WTC11 (cell line): ENCODE results near the gene NDUFS5. TPM values are rescaled to one million over a fixed set of nuclear protein-coding genes. Genes with fewer than 3 reads are reported as not detected.

Experiments
- ATAC-seq: fragments of 200-7000 bp; cut with Tn5 transposase; 2 replicates; pipeline ENCODE4 v1.10.0; 2021; ENCODE audit warnings: mild to moderate bottlenecking, moderate library complexity
- CTCF ChIA-PET: fragments of 300-600 bp; sonication (Branson Sonifier 250); formaldehyde crosslinking; loops from one replicate; lab custom pipeline; 2021; ENCODE audit warnings: antibody characterized with exemption; lab: Charles Lee
- POLR2A ChIA-PET: fragments of 350-600 bp; sonication (Branson Sonifier 250); formaldehyde crosslinking; loops from one replicate; lab custom pipeline; 2021; ENCODE audit warnings: antibody characterized with exemption; lab: Charles Lee
- DNase-seq: peaks from one replicate; pipeline ENCODE4 v3.0.0; 2021; ENCODE audit warnings: low spot score
- H3K27ac Mint-ChIP-seq: 2 replicates; pipeline ENCODE4 v1.8.0; 2021; ENCODE audit warnings: mixed read lengths
- H3K27me3 Mint-ChIP-seq: 2 replicates; pipeline ENCODE4 v1.8.0; 2021; ENCODE audit warnings: low read depth, mild to moderate bottlenecking, moderate library complexity, mixed read lengths
- H3K36me3 Mint-ChIP-seq: 2 replicates; pipeline ENCODE4 v1.8.0; 2021; ENCODE audit warnings: mixed read lengths
- H3K4me1 Mint-ChIP-seq: 2 replicates; pipeline ENCODE4 v1.8.0; 2022; ENCODE audit warnings: mixed read lengths
- H3K4me3 Mint-ChIP-seq: 2 replicates; pipeline ENCODE4 v1.8.0; 2021; ENCODE audit warnings: mild to moderate bottlenecking, moderate library complexity, mixed read lengths
- H3K9me3 Mint-ChIP-seq: 2 replicates; pipeline ENCODE4 v1.8.0; 2021; ENCODE audit warnings: mixed read lengths
- EMX1 ChIP-seq: fragments of 250-450 bp; sonication (Bioruptor Pico); IDR thresholded peaks from 2 replicates; pipeline ENCODE4 v1.8.0; 2021; ENCODE audit warnings: mild to moderate bottlenecking
- ERG ChIP-seq: fragments of 250-450 bp; sonication (Bioruptor Pico); IDR thresholded peaks from 2 replicates; pipeline ENCODE4 v1.8.0; 2021; ENCODE audit warnings: mild to moderate bottlenecking
- ETV6 ChIP-seq: sonication (generic); formaldehyde crosslinking; IDR thresholded peaks from 2 replicates; pipeline ENCODE4 v1.8.1; 2022; ENCODE audit warnings: mild to moderate bottlenecking, missing genetic modification reagents
- FOXK1 ChIP-seq: sonication (generic); formaldehyde crosslinking; IDR thresholded peaks from 2 replicates; pipeline ENCODE4 v1.8.0; 2022; ENCODE audit warnings: mild to moderate bottlenecking, moderate library complexity, missing genetic modification reagents
- GRHL2 ChIP-seq: fragments of 250-450 bp; sonication (Bioruptor Pico); IDR thresholded peaks from 2 replicates; pipeline ENCODE4 v1.8.0; 2022; ENCODE audit warnings: mild to moderate bottlenecking, moderate library complexity; ENCODE audit not compliant: insufficient replicate concordance, severe bottlenecking
- JAZF1 ChIP-seq: fragments of 250-450 bp; sonication (Bioruptor Pico); IDR thresholded peaks from 2 replicates; pipeline ENCODE4 v1.9.0; 2021; ENCODE audit warnings: moderate library complexity, mild to moderate bottlenecking, inconsistent platforms
- MAX ChIP-seq: sonication (generic); formaldehyde crosslinking; IDR thresholded peaks from 2 replicates; pipeline ENCODE4 v1.8.0; 2022; ENCODE audit warnings: mild to moderate bottlenecking, missing genetic modification reagents
- MLX ChIP-seq: sonication (generic); formaldehyde crosslinking; IDR thresholded peaks from 2 replicates; pipeline ENCODE4 v1.8.1; 2023; ENCODE audit warnings: mild to moderate bottlenecking, missing genetic modification reagents, moderate library complexity
- NFATC4 ChIP-seq: fragments of 250-450 bp; sonication (Bioruptor Pico); IDR thresholded peaks from 2 replicates; pipeline ENCODE4 v1.9.0; 2021; ENCODE audit warnings: mild to moderate bottlenecking
- NFYB ChIP-seq: sonication (generic); formaldehyde crosslinking; conservative IDR thresholded peaks from 2 replicates; pipeline ENCODE4 v1.8.0; 2022; ENCODE audit warnings: low read depth, missing genetic modification reagents
- NR2C2 ChIP-seq: sonication (generic); formaldehyde crosslinking; IDR thresholded peaks from 2 replicates; pipeline ENCODE4 v1.8.0; 2022; ENCODE audit warnings: mild to moderate bottlenecking, missing genetic modification reagents
- SMAD3 ChIP-seq: sonication (generic); formaldehyde crosslinking; IDR thresholded peaks from 2 replicates; pipeline ENCODE4 v1.8.0; 2022; ENCODE audit warnings: missing genetic modification reagents, mild to moderate bottlenecking, borderline replicate concordance
- STAT6 ChIP-seq: sonication (generic); formaldehyde crosslinking; conservative IDR thresholded peaks from 2 replicates; pipeline ENCODE4 v1.8.1; 2023; ENCODE audit warnings: mild to moderate bottlenecking, low read depth, missing genetic modification reagents, moderate library complexity
- TCF7 ChIP-seq: sonication (generic); formaldehyde crosslinking; IDR thresholded peaks from 2 replicates; pipeline ENCODE4 v1.8.0; 2022; ENCODE audit warnings: mild to moderate bottlenecking, low read depth, missing genetic modification reagents, moderate library complexity
- ZMAT4 ChIP-seq: fragments of 250-450 bp; sonication (Bioruptor Pico); IDR thresholded peaks from 2 replicates; pipeline ENCODE4 v1.9.0; 2021; ENCODE audit warnings: mild to moderate bottlenecking
- ZNF232 ChIP-seq: sonication (generic); formaldehyde crosslinking; IDR thresholded peaks from 2 replicates; pipeline ENCODE4 v1.8.0; 2022; ENCODE audit warnings: mild to moderate bottlenecking, missing genetic modification reagents
- ZNF263 ChIP-seq: sonication (generic); formaldehyde crosslinking; IDR thresholded peaks from 2 replicates; pipeline ENCODE4 v1.8.1; 2022; ENCODE audit warnings: low read depth, mild to moderate bottlenecking, moderate library complexity, missing genetic modification reagents
- ZNF281 ChIP-seq: sonication (generic); formaldehyde crosslinking; IDR thresholded peaks from 2 replicates; pipeline ENCODE4 v1.8.0; 2023; ENCODE audit warnings: mild to moderate bottlenecking, missing genetic modification reagents
- ZSCAN18 ChIP-seq: fragments of 250-450 bp; sonication (Bioruptor Pico); IDR thresholded peaks from 2 replicates; pipeline ENCODE4 v2.1.2; 2022; ENCODE audit warnings: mild to moderate bottlenecking, moderate library complexity
- total RNA-seq: library from RNA; stranded (reverse); gene quantifications from 3 replicates; pipeline ENCODE4 v1.2.3, GENCODE V29; 2021
- TF ChIP-seq, protein P1 (sequence below): sonication (generic); formaldehyde crosslinking; IDR thresholded peaks from 2 replicates; pipeline ENCODE4 v1.8.1; 2023; ENCODE audit warnings: mild to moderate bottlenecking, moderate library complexity, missing genetic modification reagents
- TF ChIP-seq, protein P2 (sequence below): sonication (generic); formaldehyde crosslinking; IDR thresholded peaks from 2 replicates; pipeline ENCODE4 v1.8.0; 2023; ENCODE audit warnings: missing genetic modification reagents

Gene NDUFS5
- total RNA-seq, 1 experiment from 2014 or later, result 402 TPM

GRCh38 chr1:39043513-39043912 lies 17.4 kb downstream of the NDUFS5 start (continued):
- TF ChIP-seq FOXK1 (no peak), ZMAT4 (CRISPR knock-in tag) (no peak), ERG (CRISPR knock-in tag) (no peak), GRHL2 (CRISPR knock-in tag) (no peak), MLX (no peak), ZNF232 (CRISPR knock-in tag) (no peak), ZNF281 (CRISPR knock-in tag) (no peak), EMX1 (no peak), NR2C2 (CRISPR knock-in tag) (no peak), ZSCAN18 (no peak)
- TF ChIP-seq, protein P1, sequence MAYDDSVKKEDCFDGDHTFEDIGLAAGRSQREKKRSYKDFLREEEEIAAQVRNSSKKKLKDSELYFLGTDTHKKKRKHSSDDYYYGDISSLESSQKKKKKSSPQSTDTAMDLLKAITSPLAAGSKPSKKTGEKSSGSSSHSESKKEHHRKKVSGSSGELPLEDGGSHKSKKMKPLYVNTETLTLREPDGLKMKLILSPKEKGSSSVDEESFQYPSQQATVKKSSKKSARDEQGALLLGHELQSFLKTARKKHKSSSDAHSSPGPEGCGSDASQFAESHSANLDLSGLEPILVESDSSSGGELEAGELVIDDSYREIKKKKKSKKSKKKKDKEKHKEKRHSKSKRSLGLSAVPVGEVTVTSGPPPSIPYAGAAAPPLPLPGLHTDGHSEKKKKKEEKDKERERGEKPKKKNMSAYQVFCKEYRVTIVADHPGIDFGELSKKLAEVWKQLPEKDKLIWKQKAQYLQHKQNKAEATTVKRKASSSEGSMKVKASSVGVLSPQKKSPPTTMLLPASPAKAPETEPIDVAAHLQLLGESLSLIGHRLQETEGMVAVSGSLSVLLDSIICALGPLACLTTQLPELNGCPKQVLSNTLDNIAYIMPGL (CRISPR knock-in tag), result no peak

- TF ChIP-seq STAT6, result no peak
- no peak for TF ChIP-seq ETV6 (CRISPR knock-in tag)
- TF ChIP-seq ZNF263 (CRISPR knock-in tag), result no peak
- TF ChIP-seq ERG (CRISPR knock-in tag), result no peak
- no peak for TF ChIP-seq NFATC4 (CRISPR knock-in tag)
- TF ChIP-seq NFYB, result no peak
- TF ChIP-seq MLX, result no peak
- TF ChIP-seq JAZF1 (CRISPR knock-in tag), result no peak
- no peak for TF ChIP-seq SMAD3 (CRISPR knock-in tag)
- TF ChIP-seq MAX, result no peak
- no peak for TF ChIP-seq TCF7 (CRISPR knock-in tag)
- TF ChIP-seq, protein P2, sequence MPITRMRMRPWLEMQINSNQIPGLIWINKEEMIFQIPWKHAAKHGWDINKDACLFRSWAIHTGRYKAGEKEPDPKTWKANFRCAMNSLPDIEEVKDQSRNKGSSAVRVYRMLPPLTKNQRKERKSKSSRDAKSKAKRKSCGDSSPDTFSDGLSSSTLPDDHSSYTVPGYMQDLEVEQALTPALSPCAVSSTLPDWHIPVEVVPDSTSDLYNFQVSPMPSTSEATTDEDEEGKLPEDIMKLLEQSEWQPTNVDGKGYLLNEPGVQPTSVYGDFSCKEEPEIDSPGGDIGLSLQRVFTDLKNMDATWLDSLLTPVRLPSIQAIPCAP (CRISPR knock-in tag), result no peak
- Mint-ChIP-seq H3K9me3 (no peaks in the 10 kb centered on the region), H3K4me3 (no peak overlapping the region), H3K27ac (no peak overlapping the region), H3K4me1 (peaks cover 8% of the 10 kb centered on the region), H3K27me3 (no peaks in the 10 kb centered on the region), H3K36me3 (peaks cover 17% of the 10 kb centered on the region; the same call in 1 of the 2 replicates)
- ChIA-PET POLR2A (no interaction called here), CTCF (no interaction called here)
- DNase-seq (no peak), ATAC-seq (peak; percentile 66)
These were observed 18.6 kb downstream of the NDUFS5 start for GRCh38 chr1:39044762-39045161.
